ENCODE results near the gene DHRS1.

The DHRS1 gene

DNA sequence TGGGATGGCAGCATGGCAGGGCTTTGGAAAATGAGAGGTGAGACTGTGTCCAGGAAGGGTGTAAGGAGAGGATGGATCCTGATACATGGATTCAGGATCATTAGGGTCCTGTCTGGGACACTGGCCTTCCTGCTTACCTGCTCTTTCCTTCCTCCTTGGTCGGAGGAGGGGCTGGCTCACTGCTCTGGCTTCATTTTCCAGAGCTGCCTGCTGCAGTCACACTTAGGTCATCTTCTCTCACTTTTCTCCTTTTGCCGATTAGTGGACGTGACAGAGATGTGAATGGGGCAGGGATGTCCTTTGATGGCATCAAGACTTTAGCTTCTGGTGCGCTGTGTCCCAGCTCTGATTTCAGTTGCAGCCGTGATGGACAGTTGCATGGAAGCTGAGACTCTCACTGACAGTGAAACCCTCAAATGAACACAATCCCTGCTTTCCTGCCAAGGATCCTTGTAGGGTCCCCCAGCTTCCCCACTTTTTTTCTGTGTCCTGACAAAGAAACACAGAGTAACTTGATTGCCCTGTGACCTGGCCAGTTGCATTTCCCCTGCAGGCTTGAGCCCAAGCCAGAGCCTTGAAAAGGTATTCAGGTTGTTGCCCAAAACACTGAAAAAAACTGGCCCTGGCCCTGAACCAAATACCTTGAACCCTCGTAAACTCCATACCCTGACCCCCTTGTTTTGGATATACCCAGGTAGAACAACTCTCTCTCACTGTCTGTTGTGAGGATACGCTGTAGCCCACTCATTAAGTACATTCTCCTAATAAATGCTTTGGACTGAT, 9.0 kb upstream of the DHRS1 start:
- no peak for DNase-seq

DNA sequence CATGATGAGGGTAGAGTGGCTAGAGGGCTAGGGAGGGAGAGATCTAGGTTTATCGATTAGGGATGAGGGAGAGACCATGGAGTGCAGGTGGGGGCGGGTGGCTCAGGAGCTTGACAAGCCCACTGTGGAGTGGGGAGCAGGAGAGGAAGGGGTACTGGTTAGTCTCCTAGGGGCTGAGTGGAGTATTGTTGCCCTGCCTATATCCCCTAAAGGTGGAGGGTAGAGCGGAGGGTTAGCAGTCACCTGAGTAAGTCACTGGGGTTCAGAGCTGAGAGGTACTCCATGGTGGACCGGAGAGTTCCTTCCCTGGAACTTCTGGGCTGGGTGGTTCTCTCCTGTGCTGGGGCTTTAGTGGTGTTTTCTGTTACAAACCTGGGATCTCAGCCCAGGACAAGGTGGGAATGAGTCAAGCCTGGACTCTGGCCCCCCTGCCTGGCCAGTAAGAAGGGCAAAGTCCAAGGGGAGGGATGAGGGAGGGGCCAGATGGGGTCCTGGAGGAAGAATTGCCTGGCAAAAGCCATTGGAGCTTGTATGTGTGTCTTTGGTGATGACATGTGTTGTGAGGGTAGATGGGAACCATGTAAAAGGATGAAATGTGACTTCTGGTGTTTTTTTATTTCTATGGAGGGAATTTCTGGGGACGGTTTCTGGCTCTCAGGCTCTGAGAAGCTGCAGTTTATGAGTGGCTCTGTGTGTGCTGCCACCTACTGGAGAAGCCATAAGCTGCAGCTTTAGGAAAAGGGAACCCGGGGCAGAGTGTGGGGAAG, 8.2 kb upstream of the DHRS1 start, which contains the start of gene CIDEB:
TSS of gene CIDEB (minus strand) at position 403 of the 767 bp plus-strand sequence. CDS start at position 284, 119 bp downstream.
- peak; percentile 27 for DNase-seq

DNA sequence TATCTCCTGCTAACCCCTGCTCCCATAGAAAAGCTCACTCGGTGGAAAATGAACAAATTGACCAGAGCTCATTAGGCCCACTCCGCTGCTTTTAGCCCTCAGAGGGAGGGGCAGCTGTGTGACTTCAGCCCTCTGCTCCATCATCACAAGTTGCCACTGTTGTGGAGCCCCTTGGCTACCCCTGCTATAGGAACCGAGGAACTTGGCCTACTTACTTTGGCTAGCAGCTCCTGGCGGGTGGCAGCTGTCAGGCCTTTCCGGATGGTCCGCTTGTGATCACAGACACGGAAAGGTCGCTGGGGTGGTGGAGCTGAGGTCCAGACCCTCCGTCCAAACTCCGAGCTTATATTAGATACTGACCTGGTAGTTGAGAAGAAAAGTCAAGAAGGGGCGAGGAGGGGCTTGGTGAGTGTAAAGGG, 7.6 kb upstream of the DHRS1 start:
- no peak for DNase-seq

DNA sequence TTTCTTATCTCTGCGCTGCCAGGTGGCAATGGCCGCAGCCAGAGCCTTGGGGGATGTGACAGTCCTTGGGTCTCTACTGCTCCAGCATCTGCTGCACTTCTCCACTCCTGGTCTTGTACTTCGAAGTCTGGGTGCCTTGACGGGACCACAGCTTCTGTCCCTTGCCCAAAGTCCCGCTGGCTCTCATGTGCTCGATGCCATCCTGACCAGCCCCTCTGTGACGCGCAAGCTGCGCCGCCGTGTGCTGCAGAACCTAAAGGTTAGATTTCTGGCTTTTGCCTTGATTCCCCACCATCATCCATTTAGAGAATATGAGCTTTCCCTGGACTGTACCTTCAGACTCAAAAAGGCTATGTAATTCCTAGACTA, 4.4 kb upstream of the DHRS1 start:
- DNase-seq = no peak

DNA sequence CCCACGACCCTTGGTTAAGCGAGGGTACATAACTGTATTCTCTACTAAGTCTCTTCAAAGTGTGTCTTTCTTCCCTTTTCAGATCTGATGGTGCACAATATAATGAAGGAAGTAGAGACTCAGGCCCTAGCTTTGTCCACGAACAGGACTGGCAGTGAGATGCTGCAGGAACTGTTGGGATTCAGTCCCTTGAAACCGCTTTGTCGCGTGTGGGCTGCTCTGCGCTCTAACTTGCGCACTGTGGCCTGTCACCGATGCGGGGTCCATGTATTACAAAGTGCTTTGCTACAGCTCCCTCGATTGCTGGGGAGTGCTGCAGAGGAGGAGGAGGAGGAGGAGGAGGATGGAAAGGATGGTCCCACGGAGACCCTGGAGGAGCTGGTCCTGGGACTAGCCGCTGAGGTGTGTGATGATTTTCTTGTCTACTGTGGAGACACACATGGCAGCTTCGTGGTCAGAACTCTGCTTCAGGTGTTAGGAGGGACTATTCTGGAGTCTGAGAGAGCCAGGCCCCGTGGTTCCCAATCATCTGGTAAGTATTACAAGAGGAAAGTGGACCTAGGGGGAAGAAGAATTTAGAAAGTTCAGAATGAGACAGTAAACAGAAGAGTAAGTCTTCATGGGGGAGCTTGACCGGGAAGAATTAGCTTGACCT, 873 bp upstream of the DHRS1 start:
- no peak for DNase-seq

DNA sequence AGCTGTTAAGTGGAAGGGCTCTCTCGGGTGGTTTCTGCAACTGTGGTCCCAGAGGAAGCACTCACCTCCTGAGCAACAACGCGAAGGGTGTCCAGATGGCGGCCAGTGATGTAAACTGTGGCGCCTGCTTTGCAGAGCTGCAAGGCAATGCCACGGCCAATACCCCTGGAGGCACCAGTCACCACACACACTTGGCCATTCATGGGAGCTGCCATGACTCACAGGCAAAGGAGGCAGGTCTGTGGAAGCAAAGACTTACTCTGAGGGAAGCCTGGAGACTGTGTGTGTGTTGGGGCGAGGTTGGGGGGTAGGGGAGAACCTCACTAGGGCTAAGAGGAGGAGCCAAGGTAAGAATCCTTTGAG, 707 bp downstream of the DHRS1 start:
- DNase-seq = no peak

DNA sequence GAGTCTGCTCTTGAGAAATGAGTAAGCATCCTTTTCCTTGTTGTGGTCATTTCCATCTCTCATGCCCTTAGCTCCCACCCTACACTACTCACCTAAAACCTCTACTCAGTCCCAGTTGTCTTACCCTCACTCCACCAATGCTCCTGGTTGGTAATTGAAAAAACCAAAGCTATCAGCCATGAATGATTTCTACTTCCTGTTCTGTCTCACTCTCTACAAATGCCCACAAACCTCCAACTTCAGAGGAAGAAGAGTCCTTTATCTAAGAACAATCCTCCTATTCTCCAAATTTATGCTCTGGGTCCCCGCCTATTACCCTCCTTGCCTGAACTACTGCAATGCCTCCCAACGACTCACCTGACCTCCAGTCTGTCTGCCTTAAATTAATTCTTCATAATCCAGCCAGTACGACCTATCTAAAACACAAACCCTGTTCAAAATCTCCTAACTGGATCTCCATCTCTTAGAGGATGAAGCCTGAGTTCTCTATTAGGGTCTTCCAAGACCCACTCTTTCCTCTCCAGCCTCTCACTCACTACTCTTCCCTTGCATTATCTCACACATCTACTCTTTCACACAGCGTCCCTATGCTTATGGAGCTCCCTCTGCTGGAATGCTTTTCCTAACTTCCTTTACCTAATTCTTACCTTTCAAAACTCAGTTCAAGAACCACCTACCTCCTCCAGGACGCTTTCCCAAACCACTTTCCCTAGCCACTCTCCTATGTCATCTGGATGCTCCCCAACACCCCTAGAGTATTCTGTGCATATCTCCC, 2.2 kb downstream of the DHRS1 start:
- DNase-seq = no peak

DNA sequence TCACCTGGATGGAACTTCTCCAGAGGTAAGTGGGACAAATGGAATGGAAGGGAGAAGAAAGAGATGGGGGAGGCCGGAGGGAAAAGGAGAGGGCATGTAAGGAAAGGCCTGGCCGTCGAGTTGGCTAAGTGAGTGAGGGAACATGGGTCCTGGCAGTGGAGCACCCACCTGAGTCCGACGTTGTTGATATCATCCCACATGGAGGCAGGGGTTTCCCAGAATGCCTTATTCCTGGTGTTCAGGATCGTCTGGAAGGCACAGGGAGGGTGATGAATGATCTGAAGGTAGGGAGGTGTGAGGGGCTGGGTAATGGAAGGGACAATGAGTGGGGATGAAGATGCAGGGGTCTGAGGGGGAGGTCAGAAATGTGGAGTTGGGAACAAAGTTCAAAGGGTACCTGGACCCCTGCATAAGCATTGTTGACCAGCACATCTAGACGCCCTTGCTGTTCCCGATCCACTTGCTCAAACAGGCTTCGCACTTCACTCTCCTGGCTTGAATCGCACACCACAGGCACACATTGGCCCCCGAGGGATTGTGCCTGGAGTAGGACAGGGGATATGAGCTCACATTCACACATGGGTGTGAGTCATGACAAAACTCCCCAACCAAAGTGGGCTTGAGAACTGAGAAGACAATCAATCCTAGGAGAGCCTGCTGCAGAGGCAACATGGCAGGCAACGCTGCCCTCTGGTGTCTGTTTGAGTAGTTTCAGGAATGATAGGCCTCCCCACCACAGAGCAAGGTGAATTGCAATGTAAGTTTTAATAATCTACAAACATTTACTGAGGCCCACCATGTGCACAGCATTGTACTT, 3.0 kb downstream of the DHRS1 start:
- peak; percentile 23 for DNase-seq

DNA sequence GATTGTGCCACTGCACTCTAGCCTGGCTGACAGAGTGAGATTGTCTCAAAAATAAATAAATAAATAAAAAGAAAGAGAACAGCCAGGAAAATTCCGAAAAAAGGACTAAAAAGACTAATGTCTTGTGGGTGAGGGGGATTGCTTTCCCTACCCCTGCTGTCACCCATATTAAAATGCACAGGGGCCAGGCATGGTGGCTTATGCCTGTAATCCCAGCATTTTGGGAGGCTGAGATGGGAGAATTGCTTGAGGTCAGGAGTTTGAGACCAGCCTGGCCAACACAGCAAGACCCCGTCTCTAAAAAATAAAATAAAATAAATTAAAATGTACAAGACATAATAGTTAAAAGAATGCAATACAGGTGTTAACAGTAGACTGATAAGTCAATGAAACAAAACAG, 6.1 kb downstream of the DHRS1 start:
- DNase-seq = no peak

DNA sequence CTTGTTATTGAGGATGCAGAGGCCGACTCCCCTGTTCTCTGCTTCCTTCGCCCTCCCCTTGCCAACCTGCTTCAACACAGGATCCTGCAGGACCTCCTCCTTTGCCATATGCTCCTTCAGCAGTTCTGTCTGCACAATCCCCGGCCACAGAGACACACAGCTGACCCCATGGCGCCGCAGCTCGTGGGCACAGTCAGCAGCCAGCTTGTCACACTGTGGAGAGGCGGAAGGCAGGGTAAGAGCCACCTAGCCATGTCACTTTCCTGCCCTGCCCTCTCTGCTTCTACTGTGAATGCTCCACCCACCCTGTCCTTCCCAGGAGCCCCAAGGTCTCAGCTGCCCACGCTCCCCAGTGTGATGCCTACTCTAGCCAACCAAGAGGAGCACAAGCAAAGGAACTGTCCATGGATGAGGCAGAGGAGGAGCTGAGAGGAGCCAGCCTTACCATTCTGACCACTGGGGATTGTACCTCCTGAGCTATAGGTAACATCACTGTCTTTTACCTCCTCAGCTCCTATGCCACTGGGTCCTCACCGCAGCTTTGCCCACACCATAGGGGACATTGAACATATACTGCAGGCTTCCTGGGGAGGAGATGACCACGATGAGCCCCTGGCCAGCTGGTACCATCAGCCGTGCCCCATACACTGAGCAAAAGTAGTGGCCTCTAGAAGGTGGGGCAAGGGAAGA, 7.3 kb downstream of the DHRS1 start:
- no peak for DNase-seq

DNA sequence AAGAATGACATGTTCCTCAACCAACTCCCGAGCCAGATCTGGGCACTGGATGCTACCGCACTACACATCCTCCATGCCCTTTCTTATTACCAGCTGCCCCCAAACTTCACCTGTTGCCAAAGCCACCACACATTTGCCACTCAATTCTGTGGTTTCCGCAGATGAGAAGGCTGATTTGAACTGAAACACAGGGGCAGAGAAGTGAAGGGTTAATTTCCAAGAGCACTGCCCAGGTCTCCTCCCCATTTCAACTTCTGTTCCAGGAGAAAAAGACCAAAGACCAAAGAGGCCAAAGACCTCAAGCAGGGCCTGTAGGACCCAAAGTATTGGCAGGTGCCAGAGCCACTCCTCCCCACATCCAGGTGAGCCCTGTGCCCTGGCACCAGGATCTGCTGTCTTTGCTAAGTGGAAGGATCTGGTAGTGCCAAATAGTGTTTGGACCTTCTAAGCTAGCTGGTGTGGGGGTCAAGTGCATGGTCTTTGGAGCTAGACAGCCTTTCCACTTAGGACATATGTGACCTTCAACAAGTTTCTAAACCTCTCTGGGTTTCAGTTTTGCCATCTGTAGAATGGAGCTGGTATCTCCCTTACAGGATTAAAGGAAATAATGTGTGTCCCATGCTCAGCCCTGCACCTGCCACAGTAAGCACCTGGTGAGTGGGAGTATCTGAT, 8.0 kb downstream of the DHRS1 start:
- DNase-seq = no peak

DNA sequence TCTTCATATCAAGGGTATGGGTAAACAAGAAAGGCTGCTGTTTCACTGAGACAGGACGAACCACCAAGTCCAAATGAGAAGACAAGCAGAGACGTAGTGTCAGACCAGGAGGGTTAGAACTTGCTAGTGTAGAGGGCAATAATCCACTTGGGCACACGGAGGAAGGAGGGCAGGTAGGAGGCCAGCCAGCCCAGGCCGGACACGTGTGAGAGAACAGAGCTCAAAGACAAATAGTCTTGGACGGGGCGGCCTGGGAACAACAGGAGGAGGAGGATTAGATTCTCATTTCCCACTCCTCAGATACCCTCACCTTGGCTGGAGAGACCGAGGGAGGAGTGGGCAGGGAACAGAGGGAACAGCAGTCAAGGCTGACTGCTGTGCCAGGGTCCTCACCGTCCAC, 8.8 kb downstream of the DHRS1 start:
- no peak for DNase-seq

DNA sequence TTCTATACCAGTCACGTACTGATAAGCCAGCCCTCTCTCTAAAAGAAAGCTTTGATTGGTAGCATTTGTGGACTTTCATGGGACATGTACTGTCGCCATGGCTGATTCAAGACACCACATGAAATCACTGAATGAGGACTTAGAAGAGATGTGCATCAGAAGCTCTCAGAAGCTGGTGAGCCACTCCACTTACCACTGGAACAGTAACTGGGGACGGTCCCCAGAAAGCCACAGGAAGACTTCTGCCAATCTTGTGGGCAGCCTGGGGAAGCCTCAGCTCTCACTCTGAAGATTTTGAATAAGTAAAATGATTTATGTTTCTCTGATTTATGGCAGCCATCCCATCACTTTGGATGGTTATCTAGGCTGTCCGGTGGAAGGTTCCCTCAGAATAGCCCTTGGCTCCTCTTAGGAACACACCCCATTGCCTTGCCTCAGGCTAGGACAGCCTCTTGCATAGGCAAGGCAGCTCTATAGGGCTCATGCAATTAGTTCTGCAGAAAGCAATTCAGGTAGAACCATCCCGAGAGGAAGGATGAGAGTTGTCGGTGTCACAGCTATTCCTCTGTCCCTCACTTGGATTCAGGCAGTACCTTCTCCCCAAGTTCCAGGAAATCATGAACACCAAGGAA, 9.8 kb downstream of the DHRS1 start:
- no peak for DNase-seq

DNA sequence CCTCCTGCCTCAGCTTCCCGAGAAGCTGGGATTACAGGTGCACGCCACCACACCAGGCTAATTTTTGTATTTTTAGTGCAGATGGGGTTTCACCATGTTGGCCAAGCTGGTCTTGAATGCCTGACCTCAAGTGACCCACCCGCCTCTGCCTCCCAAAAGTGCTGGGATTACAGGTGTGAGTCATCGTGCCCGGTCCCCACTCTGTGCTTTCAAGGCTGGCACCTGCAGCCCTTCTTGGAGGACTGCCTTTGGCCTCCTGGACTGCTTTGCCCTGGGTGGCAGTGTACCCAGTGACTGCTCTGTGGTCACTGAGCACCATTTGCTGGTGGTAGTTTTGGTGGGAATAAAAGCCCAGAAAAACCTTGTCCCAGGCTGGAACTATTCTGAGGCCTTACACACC, 12.6 kb downstream of the DHRS1 start:
- no peak for DNase-seq

DNA sequence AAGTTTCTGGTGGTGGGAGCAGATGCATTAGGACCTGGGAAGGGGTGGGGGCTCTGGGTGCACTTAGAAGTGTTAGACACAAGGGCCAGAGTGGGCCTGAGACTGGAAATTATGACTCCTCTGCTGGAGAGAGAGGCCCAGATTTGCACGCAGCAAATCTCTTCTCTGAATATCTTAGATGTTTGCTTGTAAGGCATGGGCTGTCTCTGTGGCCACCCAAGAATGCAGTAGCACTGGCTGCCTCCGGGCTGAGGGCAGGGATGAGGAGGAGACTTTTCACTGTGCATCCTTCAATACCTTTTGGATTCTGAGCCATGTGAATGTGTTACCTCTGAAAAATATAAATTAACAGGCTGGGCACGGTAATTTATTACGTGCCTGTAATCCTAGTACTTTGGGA, 14.2 kb downstream of the DHRS1 start:
- no peak for DNase-seq

DNA sequence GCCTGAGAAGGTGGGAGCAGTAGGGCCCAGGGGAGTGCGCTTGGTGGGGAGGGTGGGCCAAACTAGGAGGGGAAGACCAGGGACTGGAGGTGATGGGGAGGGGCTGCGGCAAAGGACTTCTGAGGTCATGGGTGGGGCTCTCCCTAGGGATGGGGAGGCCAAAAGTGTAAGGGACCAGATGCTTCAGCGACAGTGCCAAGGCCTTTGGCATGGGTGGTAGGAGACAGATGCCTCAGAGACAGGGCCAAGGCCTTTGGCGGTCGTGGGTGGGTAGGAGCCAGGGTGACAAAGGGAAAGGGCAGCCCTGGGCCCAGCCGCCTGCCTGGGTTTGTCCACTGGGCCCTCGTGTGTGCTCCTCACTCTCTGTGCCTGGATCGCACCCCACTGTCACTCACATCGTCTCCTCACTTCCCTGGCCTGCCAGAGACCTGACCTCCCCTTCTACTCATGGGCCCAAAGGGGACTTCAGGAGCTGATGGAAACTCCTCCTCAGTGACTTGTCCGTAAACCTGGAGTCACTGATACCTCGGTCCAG, 15.0 kb downstream of the DHRS1 start:
- no peak for DNase-seq

DNA sequence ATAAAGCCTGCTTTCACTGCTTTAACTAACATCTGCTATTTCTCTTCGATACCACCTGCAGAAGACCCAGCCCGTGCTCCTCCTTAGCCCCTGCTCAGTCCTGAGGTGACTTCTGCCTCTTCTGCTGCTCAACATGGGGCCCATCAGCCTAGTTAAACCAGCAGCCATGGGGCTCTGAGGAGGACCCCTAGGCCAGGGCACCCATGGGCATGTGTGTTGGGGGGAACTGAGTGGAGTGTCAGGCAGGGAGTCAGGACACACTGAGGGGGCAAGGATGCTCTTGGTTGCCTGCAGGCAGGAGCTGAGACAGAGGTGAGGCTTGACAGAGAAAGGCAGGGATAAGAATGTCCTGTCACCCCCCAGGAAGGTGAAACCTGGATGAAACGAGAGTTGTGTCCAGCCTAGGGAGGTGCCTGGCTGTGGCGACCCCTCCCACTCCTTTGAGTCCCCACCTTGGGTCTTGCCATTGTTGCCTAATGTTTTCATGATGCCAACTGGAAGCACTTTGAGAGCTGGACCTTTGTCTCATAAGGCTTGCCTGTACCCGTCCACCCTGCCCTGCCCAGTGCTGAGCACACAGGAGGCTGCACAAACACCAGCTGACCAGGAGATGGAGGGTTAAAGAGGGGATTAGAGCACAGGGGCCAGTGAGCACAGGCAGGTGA, 15.7 kb downstream of the DHRS1 start:
- DNase-seq = no peak

DNA sequence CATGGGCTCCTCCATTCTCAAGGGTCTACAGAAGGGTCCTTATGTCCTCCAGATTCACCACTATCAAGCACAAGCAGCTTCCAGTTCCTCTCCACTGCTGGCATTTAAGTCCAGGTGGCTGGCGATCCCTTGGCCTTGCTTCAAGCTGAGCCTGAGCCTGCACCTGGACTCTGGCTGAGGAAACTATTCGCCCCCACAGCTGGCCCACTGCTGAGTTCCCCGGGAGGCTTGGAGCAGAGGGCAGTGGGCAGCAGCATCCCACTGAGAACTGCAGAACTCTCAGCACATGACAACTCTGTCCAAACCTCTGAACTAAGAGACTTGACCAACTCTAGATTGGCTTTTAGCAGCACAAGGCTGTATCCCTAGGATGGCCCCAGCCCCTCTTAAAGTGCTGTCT, 16.8 kb downstream of the DHRS1 start:
- DNase-seq = no peak

DNA sequence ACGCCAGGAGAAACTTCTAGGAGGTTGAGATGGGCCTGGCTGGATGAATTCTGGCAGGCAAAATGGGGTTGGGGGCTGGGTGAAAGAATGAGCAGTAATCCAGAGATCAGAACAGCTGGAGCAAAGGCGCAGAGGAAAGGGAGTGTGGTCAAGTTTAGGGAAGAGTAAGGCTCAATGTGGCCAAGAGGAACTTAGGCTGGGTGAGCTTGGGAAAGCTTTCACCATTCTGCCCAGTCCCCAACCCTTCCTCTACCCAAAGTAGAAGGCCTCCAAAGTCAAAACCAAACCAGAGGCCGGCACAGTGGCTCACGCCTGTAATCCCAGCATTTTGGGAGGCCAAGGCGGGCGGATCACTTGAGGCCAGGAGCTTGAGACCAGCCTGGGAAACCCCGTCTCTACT, 17.9 kb downstream of the DHRS1 start:
- no peak for DNase-seq

Data from NCI-H2029 (cell line).